GM19193 (cell line): ENCODE measurements around the gene CCR3.

ENCODE experiments used
- POLR2A ChIP-seq: IDR thresholded peaks from 4 replicates; pipeline ENCODE4 v1.6.1; 2011; ENCODE audit not compliant: insufficient read depth, insufficient read length; ENCODE audit errors: extremely low read depth

Gene CCR3

DNA sequence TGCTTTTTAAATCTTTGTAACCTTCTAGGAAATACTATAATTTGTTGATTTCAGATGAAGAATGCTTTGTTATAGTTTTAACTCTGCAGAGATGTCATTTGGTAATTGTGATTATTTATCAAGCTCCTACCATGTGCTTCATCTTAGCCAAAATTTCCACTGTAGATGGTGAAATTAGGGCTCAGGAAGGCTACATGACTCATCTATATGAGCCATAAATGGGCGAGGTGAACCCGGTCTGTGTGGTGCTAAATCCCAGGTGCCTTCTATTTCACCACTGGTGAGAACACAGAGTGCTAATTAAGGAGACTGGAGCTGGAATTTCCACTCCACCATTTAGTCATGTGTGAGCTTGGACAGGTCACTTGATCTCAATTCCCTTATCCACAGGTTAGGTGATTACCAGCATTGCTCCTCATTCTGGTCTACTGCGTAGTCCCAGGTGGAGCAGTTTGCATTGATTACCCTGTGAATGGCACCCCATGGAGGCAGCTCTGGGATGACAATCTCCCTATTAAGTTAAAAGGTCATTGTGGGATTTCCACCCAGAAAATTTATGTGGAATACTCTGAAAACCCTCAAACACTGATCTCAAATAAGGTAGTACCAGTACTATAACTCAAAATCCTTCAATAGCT is 2.8 kb upstream of the CCR3 start:
- TF ChIP-seq POLR2A, result no peak

GRCh38 chr3:46239952-46240351 is 2.3 kb upstream of the CCR3 start:
- TF ChIP-seq POLR2A, result no peak

DNA sequence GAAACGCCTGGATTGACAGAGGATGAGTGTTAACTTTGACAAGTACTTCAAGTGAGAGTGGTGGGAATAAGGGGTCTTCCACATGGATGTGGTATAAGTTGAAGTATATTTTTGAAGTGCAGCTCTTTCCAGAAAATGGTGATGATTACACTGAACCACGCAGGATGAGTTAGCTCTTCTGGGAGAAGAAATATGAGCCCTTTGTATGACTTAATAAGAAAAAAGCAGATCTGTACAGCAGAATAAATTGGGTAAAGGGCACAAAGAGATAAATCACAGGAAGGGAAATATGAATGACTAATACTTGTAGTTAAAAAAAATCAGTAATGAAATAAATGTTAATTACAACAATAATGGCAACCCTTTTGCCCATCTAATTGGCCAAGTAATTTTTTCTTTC is 1.3 kb downstream of the CCR3 start:
- TF ChIP-seq POLR2A, result no peak

- TF ChIP-seq POLR2A, result no peak
Measured at GRCh38 chr3:46245146-46245545, 2.9 kb downstream of the CCR3 start.

GRCh38 chr3:46252980-46253379 is 10.7 kb downstream of the CCR3 start:
- no peak for TF ChIP-seq POLR2A

GRCh38 chr3:46258525-46258924 is 16.3 kb downstream of the CCR3 start:
- no peak for TF ChIP-seq POLR2A

DNA sequence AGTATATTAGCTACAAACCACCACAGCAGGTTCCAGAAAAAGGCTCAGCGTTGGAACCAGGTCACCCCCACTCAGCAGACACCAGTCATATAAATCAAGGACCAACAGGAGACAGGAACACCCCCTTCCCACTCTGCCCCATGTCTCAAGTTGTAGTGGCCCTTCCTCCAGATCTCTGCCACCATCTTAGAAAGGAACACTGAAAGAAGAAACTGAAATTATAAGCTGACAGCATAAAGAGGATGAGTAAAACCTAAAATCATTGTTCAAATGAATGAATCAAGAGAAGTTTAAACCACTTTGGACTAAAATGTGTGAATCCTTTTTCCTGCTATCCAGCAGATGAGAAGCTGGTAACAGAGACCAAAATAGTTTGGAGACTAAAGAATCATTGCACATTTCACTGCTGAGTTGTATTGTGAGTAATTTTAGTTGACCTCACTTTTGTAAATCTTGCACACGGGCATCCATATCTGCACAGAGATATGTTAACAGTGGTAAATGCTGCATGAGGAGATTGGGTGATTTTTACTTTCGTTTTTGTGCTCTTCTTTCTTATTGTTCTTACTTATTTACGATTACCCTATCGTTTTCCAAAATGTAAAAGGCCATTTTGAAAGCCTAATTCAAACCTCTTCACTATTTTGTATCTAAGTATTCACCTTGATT is 19.8 kb downstream of the CCR3 start:
- no peak for TF ChIP-seq POLR2A

- TF ChIP-seq POLR2A, result no peak
Measured at GRCh38 chr3:46264002-46264401, 21.7 kb downstream of the CCR3 start.

GRCh38 chr3:46266598-46266997 is 24.3 kb downstream of the CCR3 start:
- no peak for TF ChIP-seq POLR2A

DNA sequence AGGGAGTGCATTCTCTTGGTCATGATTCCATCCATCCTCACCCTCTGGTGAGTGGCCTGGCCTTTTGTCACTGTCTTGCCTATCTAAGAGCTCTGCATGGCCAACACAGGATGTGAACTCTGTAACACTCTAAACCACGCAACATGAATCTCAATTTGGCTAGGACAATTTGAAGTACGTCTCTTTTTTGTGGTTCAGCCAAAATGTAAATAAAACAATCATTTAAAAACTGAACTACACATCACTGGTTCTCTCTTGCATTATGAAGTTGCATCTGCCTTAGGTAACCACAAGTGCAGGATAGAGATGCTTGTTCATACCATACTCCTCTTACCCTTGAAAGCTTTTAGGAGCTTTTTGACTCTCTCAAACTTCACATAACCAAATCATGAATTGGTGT is 27.3 kb downstream of the CCR3 start:
- TF ChIP-seq POLR2A, result no peak

DNA sequence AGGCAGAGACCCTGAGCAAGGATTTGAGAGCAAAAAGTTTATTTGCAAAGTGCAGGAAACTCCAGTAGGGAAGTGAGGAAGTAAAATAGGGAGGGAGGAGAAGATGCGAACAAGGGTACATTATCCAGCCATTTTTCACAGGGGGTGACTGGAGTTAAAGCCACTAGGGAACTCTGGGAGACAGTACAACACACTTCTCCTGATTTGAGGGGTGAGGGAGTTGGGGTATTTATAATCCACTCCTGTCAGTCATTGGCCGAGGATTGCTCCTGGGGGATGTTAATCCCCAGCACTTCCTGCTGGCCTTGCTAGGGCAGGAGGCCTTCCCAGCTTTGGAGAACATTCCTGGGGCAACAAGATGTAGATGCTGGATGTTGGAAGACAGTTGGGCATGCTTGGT is 28.2 kb downstream of the CCR3 start:
- no peak for TF ChIP-seq POLR2A

GRCh38 chr3:46271209-46271745 is 29.0 kb downstream of the CCR3 start:
- TF ChIP-seq POLR2A, result no peak

DNA sequence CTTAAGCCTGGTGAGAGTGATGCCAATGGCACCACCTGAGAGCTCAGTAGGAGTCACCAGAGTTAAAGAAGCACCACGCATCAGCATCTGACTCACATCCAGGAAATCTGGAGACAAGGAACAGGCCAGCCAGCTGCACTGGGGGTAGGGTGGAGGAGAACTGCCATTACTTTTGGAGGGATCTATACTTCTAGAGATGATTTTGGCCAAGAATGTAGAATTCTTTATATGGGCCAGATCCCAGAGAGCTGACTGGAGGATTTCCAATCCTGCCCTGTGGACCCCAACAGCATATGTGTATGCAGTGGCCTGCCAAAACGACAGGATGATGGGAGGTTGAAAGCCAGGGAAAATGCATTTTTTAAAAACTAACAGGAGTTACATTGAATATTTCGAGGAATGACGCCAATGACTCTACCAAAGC is 29.8 kb downstream of the CCR3 start:
- TF ChIP-seq POLR2A, result no peak

DNA sequence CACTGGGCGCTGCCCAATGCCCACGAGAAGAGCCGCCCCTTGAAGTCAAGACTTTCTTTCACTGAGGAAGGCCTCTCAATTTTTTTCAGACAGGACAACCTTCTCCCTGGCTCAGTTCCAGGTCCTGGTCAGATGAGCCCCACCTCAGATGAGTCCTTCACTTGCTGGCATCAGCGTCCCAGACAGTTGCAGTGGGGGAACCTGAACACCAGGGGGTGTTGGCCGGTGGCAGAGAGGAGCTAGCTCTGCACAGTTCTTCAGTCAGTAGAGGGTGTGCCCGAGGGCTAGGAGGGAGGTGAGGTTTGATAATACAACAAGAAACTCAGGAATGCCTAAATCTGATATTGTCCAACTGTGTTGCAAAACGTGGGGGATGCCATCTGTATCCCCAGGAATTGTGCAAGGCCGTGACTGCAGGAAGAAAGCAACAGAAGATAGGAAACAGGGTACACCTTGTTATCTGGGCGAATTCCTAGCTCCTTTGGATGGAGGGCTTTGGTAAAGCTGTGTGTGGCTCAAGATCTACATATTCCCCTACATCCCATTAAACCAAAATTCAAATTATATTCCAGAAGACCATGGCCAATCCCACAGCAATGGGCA is 34.3 kb downstream of the CCR3 start:
- TF ChIP-seq POLR2A, result no peak

DNA sequence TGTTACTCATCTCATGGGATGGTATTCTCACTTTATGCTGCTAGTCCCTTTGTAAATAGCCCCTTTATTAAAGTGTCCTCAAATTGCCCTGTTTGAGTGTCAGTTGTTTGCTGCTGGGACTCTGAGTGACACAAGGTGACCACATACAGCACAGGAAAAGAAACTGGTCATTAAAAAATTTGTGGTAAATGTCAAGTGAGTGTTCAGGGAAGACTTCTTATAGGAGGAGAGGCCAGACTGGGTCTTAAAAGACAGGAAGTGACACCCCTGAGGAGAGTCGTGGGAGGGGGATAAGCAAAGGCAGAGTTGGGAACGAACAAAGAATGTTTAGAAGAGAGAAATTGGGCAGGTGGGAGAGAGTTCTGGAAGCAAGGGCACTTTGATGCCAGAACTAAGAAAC is 35.2 kb downstream of the CCR3 start:
- TF ChIP-seq POLR2A, result no peak
